IPS-20b (cell line): ENCODE results near the gene CDK5RAP3.

Experiments used
- H3K27ac ChIP-seq: one replicate; pipeline ENCODE4 v1.5.1; 2013; ENCODE audit warnings: low read length
- H3K27me3 ChIP-seq: 2 replicates; pipeline ENCODE4 v1.6.1; 2013; ENCODE audit warnings: mild to moderate bottlenecking, low read length, inconsistent platforms; ENCODE audit not compliant: insufficient read depth
- H3K36me3 ChIP-seq: 2 replicates; pipeline ENCODE4 v1.6.1; 2013; ENCODE audit warnings: low read depth, mild to moderate bottlenecking, inconsistent platforms, low read length, moderate library complexity; ENCODE audit not compliant: insufficient read depth
- H3K4me1 ChIP-seq: 2 replicates; pipeline ENCODE4 v1.6.1; 2013; ENCODE audit warnings: mild to moderate bottlenecking, control low read depth, inconsistent platforms, low read length, moderate library complexity; ENCODE audit not compliant: insufficient read depth
- H3K4me3 ChIP-seq: 2 replicates; pipeline ENCODE4 v1.5.1; 2013; ENCODE audit warnings: mild to moderate bottlenecking, low read length, inconsistent platforms
- H3K9ac ChIP-seq: 2 replicates; pipeline ENCODE4 v1.6.1; 2013; ENCODE audit warnings: low read depth, mild to moderate bottlenecking, inconsistent platforms, low read length, moderate library complexity
- H3K9me3 ChIP-seq: 2 replicates; pipeline ENCODE4 v1.6.1; 2013; ENCODE audit warnings: mild to moderate bottlenecking, low read depth, low read length, inconsistent platforms; ENCODE audit not compliant: insufficient read depth

The CDK5RAP3 gene

DNA sequence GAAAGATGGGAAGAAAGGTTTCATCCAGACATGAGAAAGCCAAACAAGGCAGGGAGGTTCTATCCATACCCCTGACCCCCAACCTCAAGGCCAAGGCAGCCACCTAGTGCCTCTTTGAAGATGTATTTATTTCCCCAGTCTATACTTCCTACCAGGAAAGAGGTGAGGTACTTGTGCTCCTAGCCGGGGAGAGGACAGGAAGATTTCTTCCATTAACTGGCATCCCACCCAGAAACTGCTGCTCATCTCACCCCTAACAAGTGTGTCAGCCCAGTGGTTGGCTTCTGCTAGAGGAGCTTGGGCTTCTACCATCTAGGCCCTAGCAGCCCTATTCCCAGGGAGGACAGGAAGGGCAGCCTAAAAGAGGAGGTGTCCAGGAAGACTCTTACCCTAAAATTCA lies 57.8 kb downstream of the CDK5RAP3 start:
- H3K4me3 ChIP-seq: no peak overlapping the region
- H3K9ac ChIP-seq: no peak overlapping the region
- peaks cover 36% of the 10 kb centered on the region for H3K27me3 ChIP-seq
- H3K4me1 ChIP-seq: peaks cover 10% of the 10 kb centered on the region
- no peaks in the 10 kb centered on the region for H3K36me3 ChIP-seq
- no peak overlapping the region for H3K27ac ChIP-seq
- H3K9me3 ChIP-seq: no peaks in the 10 kb centered on the region

DNA sequence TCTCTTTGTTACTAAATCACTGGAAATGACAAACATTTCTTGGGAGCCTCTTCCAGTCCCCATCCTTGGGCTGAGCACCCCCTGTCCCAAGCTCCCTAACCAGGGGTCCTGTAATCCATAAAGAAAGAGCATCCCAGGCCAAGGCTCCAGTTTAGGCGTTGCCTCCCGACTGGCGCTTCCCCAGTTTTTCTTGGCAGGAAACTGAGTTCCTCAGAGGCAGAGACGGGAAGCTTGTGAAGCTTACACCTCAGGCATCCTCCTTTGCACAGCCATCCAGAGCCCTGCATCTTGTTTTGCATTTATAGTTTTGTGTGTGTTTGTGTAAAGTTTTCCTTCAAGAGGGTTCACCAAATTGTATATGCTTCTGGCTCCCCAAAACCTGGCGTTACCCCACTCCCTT lies 59.6 kb downstream of the CDK5RAP3 start:
- H3K4me1 ChIP-seq: peaks cover 4% of the 10 kb centered on the region
- no peak overlapping the region for H3K27ac ChIP-seq
- H3K9me3 ChIP-seq: no peaks in the 10 kb centered on the region
- peaks cover 20% of the 10 kb centered on the region for H3K27me3 ChIP-seq
- no peak overlapping the region for H3K9ac ChIP-seq
- H3K4me3 ChIP-seq: no peak overlapping the region
- H3K36me3 ChIP-seq: no peaks in the 10 kb centered on the region
